ENCODE results near the gene GGACT.

Gene GGACT

DNA sequence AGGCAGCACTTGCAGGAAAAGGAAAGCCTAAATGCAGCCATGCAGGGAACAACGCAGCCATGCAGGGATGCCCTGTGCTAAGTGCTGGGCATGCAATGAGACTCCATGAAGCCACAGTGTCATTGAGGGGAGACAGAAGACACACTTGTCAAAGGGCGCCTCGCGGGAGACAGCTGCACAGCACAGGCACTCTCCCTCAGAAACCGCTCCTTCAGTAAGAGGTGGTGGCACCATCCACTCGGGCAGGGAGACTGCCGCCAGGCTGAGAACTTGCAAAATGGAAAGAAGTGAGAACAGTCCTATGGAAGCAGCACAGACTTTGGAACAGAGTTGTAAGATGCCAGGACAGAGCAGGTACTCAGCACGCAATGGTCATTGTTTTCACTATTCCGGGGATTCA lies 51.1 kb downstream of the GGACT start:
- Histone ChIP-seq H3K27ac (ENCODE audit: low read depth, low read length, severe bottlenecking) (no peak overlapping the region), H3K4me3 (ENCODE audit: extremely low read depth, insufficient read depth, low read length, poor library complexity, severe bottlenecking) (no peak overlapping the region), H3K36me3 (ENCODE audit: control insufficient read depth, insufficient read depth, low read length) (no peaks in the 10 kb centered on the region), H3K4me1 (ENCODE audit: control insufficient read depth, insufficient read depth, low read length, poor library complexity, severe bottlenecking) (peaks cover 9% of the 10 kb centered on the region), H3K9me3 (ENCODE audit: control insufficient read depth, low read length) (peaks cover 3% of the 10 kb centered on the region)
- WGBS, 2 experiments (ENCODE audit: insufficient coverage in 2 of 2) = 92 to 97% methylated on average over 9 of the region's 9 CpGs

DNA sequence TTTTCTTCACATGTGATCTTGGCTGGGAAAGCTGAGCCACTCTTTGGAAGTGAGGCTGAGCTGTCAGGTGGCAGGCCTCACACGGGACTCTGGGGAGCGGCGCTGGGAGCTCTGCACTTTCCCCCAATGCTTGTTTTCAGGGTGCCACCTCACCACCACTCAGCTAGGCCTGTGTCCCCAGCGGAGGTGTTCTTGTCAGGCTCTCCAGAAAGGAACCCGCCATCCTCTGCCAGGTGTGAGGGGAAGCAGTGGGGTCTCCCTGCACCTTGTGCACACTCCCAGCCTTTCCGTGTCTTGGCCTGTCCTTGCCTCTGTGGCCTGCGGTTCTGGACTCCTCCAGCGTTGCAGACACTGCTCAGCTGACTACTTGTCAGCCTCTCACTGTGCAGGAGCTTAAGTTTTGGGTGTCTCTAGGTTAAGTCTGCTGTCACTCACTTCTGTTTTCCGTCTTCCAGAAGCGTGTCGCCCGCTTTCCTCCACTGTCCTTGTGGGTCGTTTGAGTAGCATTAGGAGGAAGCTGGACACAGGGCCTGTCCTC lies 51.9 kb downstream of the GGACT start:
- Histone ChIP-seq H3K27ac (ENCODE audit: low read depth, low read length, severe bottlenecking) (no peak overlapping the region), H3K9me3 (ENCODE audit: control insufficient read depth, low read length) (peaks cover 3% of the 10 kb centered on the region), H3K36me3 (ENCODE audit: control insufficient read depth, insufficient read depth, low read length) (no peaks in the 10 kb centered on the region), H3K4me1 (ENCODE audit: control insufficient read depth, insufficient read depth, low read length, poor library complexity, severe bottlenecking) (peaks cover 9% of the 10 kb centered on the region), H3K4me3 (ENCODE audit: extremely low read depth, insufficient read depth, low read length, poor library complexity, severe bottlenecking) (no peak overlapping the region)
- 90 to 91% methylated on average over 8 to 11 of the region's 13 CpGs for WGBS, 2 experiments (ENCODE audit: insufficient coverage in 2 of 2)

DNA sequence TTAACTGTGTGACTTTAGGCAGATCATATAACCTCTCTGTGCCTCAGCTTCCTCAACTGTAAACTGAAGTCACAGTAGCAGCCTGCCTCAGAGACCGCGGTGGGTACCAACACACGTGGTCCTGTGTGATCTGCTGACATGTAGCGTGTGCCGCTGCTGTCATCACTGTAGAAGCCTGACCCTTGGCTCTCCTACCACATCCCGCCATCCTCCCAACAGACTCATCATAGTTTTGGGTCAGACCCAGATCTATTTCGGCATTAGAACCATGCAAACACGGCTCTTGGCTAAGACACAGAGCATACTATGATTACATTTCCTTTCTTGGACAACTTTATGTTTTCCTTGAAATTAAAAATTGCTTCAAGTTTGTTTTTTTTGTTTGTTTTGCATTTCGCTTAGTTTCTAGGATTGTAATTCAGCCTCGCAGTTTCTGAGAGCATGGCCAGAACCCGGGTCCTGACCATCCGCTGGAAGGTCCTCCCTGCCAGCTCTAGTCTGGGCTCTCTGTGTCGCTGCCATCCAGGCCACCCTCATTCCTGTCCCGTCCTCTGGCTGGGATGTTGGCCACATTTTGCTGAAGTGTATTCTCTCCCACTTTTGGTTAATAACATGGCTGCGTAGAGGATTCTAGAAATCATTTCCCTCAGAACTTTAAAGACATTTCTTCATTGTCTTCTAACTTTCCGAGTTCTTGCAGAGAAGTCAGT lies 53.0 kb downstream of the GGACT start:
- Histone ChIP-seq H3K9me3 (ENCODE audit: control insufficient read depth, low read length) (peaks cover 3% of the 10 kb centered on the region), H3K27ac (ENCODE audit: low read depth, low read length, severe bottlenecking) (no peak overlapping the region), H3K36me3 (ENCODE audit: control insufficient read depth, insufficient read depth, low read length) (no peaks in the 10 kb centered on the region), H3K4me1 (ENCODE audit: control insufficient read depth, insufficient read depth, low read length, poor library complexity, severe bottlenecking) (peaks cover 4% of the 10 kb centered on the region), H3K4me3 (ENCODE audit: extremely low read depth, insufficient read depth, low read length, poor library complexity, severe bottlenecking) (no peak overlapping the region)
- 95 to 96% methylated on average over 13 to 14 of the region's 16 CpGs for WGBS, 2 experiments (ENCODE audit: insufficient coverage in 2 of 2)

- Histone ChIP-seq H3K4me3 (ENCODE audit: extremely low read depth, insufficient read depth, low read length, poor library complexity, severe bottlenecking) (no peak overlapping the region), H3K27ac (ENCODE audit: low read depth, low read length, severe bottlenecking) (no peak overlapping the region), H3K9me3 (ENCODE audit: control insufficient read depth, low read length) (peaks cover 3% of the 10 kb centered on the region), H3K36me3 (ENCODE audit: control insufficient read depth, insufficient read depth, low read length) (peaks cover 1% of the 10 kb centered on the region), H3K4me1 (ENCODE audit: control insufficient read depth, insufficient read depth, low read length, poor library complexity, severe bottlenecking) (peaks cover 2% of the 10 kb centered on the region)
- 92 to 96% methylated on average over 5 to 6 of the region's 6 CpGs for WGBS, 2 experiments (ENCODE audit: insufficient coverage in 2 of 2)
Observed at GRCh38 chr13:100534911-100535310, 53.7 kb downstream of the GGACT start.

DNA sequence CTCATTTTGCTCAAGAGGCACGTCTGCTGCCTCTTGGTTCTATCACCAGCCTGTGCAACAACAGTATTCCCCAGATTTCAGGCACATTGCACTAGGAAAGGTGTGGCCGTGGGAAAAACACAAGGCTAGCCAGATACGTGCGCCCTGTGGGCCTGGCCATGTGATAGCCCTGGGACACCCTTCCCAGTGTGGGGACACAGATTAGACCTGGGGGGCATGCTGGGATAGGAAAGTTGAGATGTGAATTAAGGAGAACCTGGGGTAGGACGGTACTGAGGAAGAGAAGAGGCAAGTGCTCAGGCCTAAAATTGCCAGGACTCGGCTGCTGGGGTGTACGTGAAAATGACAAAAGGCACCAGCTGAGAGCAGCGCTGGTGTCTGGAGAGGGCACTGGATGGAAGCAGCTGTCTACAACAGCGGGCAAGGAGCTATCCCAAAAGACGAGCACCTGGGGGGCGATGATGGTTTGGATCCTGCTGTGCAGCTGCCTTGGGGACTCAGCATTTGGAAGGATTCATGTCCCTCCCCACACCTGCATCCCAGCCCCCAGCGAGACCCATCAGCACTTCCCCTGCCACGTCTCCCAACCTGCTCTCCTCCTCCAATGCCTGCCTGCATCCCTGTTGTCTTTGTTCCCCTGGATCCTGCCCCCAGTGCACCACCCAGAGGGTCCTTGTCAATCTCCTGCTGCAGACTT lies 54.3 kb downstream of the GGACT start:
- H3K36me3 ChIP-seq (ENCODE audit: control insufficient read depth, insufficient read depth, low read length) = peaks cover 6% of the 10 kb centered on the region
- H3K27ac ChIP-seq (ENCODE audit: low read depth, low read length, severe bottlenecking) = no peak overlapping the region
- peaks cover 5% of the 10 kb centered on the region for H3K4me1 ChIP-seq (ENCODE audit: control insufficient read depth, insufficient read depth, low read length, poor library complexity, severe bottlenecking)
- peaks cover 3% of the 10 kb centered on the region for H3K9me3 ChIP-seq (ENCODE audit: control insufficient read depth, low read length)
- WGBS, 2 experiments (ENCODE audit: insufficient coverage in 2 of 2) = 91 to 95% methylated on average over 12 to 13 of the region's 13 CpGs
- no peak overlapping the region for H3K4me3 ChIP-seq (ENCODE audit: extremely low read depth, insufficient read depth, low read length, poor library complexity, severe bottlenecking)

GRCh38 chr13:100533588-100534041 lies 55.0 kb downstream of the GGACT start:
- Histone ChIP-seq H3K9me3 (ENCODE audit: control insufficient read depth, low read length) (peaks cover 3% of the 10 kb centered on the region), H3K4me1 (ENCODE audit: control insufficient read depth, insufficient read depth, low read length, poor library complexity, severe bottlenecking) (peaks cover 5% of the 10 kb centered on the region), H3K36me3 (ENCODE audit: control insufficient read depth, insufficient read depth, low read length) (peaks cover 11% of the 10 kb centered on the region), H3K27ac (ENCODE audit: low read depth, low read length, severe bottlenecking) (no peak overlapping the region), H3K4me3 (ENCODE audit: extremely low read depth, insufficient read depth, low read length, poor library complexity, severe bottlenecking) (no peak overlapping the region)
- WGBS, 2 experiments (ENCODE audit: insufficient coverage in 2 of 2) = 95 to 97% methylated on average over 17 to 18 of the region's 19 CpGs

- Histone ChIP-seq H3K9me3 (ENCODE audit: control insufficient read depth, low read length) (no peaks in the 10 kb centered on the region), H3K36me3 (ENCODE audit: control insufficient read depth, insufficient read depth, low read length) (peaks cover 16% of the 10 kb centered on the region), H3K4me3 (ENCODE audit: extremely low read depth, insufficient read depth, low read length, poor library complexity, severe bottlenecking) (no peak overlapping the region), H3K4me1 (ENCODE audit: control insufficient read depth, insufficient read depth, low read length, poor library complexity, severe bottlenecking) (peaks cover 5% of the 10 kb centered on the region), H3K27ac (ENCODE audit: low read depth, low read length, severe bottlenecking) (no peak overlapping the region)
- WGBS, 2 experiments (ENCODE audit: insufficient coverage in 2 of 2) = 96 to 98% methylated on average over 8 to 13 of the region's 14 CpGs
Observed at GRCh38 chr13:100532836-100533435, 55.7 kb downstream of the GGACT start.

DNA sequence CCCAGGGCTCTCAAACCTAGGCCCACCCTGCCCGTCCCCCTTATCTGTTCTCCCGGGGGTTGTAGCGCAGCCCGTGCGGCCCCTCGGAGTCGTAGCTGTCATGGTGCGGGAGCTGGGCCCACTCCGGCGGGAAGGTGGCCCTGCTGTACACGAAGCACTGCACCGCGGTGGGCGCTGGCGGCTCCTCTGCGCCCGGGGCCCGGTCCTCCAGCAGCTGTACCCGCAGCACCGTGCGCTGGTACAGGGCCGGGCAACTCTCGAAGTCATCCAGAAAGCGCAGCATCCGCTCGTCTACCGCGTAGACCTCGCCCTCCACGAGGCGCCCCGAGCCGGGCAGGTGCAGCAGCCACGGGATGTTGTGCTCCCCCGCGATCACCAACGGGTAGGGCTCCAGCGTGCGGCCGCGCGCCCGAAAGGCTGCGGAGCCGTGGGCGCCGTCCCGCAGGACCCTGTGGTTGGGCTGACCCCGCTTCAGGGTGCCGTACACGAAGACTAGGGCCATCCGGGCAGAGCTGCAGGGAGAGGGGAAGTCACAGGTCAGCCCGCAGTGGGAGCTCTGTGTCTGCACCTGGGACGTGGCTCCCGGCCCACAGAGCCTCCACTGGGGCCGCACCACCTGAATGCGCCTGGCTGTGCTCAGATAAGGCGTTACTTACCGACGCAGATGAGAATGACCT lies 56.4 kb downstream of the GGACT start:
- no peaks in the 10 kb centered on the region for H3K9me3 ChIP-seq (ENCODE audit: control insufficient read depth, low read length)
- no peak overlapping the region for H3K4me3 ChIP-seq (ENCODE audit: extremely low read depth, insufficient read depth, low read length, poor library complexity, severe bottlenecking)
- 95 to 96% methylated on average over 55 to 60 of the region's 60 CpGs for WGBS, 2 experiments (ENCODE audit: insufficient coverage in 2 of 2)
- H3K4me1 ChIP-seq (ENCODE audit: control insufficient read depth, insufficient read depth, low read length, poor library complexity, severe bottlenecking) = peaks cover 5% of the 10 kb centered on the region
- H3K27ac ChIP-seq (ENCODE audit: low read depth, low read length, severe bottlenecking) = no peak overlapping the region
- peaks cover 16% of the 10 kb centered on the region for H3K36me3 ChIP-seq (ENCODE audit: control insufficient read depth, insufficient read depth, low read length)

- peaks cover 5% of the 10 kb centered on the region for H3K4me1 ChIP-seq (ENCODE audit: control insufficient read depth, insufficient read depth, low read length, poor library complexity, severe bottlenecking)
- no peaks in the 10 kb centered on the region for H3K9me3 ChIP-seq (ENCODE audit: control insufficient read depth, low read length)
- WGBS, 2 experiments (ENCODE audit: insufficient coverage in 2 of 2) = 83 to 89% methylated on average over 8 to 9 of the region's 11 CpGs
- H3K36me3 ChIP-seq (ENCODE audit: control insufficient read depth, insufficient read depth, low read length) = peaks cover 16% of the 10 kb centered on the region
- no peak overlapping the region for H3K4me3 ChIP-seq (ENCODE audit: extremely low read depth, insufficient read depth, low read length, poor library complexity, severe bottlenecking)
- H3K27ac ChIP-seq (ENCODE audit: low read depth, low read length, severe bottlenecking) = no peak overlapping the region
Observed at GRCh38 chr13:100530671-100531213, 57.8 kb downstream of the GGACT start.

DNA sequence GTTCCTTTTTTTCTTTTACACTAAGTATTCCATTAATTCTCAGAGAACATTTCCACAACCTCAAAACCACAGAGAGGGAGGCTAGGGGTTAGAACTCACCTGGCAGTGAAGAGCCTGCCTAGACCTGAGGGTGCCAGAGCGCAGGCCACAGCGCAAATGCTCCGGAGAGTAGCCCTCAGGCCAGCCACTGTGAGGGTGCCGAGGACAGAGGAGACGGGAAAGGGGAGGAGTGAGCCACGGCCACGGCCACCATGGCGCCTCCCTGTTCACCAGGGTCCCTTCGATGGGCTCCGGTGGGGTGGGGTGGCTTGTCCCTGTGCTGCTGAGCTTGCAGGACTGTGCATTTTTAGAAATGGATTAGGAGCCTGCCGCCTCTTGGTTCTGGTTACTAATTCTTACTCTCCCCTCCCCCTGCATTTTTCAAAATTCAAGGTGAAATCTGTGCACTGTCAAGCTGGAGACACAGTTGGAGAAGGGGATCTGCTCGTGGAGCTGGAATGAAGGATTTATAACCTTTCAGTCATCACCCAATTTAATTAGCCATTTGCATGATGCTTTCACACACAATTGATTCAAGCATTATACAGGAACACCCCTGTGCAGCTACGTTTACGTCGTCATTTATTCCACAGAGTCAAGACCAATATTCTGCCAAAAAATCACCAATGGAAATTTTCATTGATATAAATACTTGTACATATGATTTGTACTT lies 58.8 kb downstream of the GGACT start:
- Histone ChIP-seq H3K4me1 (ENCODE audit: control insufficient read depth, insufficient read depth, low read length, poor library complexity, severe bottlenecking) (peaks cover 8% of the 10 kb centered on the region), H3K36me3 (ENCODE audit: control insufficient read depth, insufficient read depth, low read length) (peaks cover 16% of the 10 kb centered on the region), H3K27ac (ENCODE audit: low read depth, low read length, severe bottlenecking) (no peak overlapping the region), H3K4me3 (ENCODE audit: extremely low read depth, insufficient read depth, low read length, poor library complexity, severe bottlenecking) (no peak overlapping the region), H3K9me3 (ENCODE audit: control insufficient read depth, low read length) (no peaks in the 10 kb centered on the region)
- WGBS, 2 experiments (ENCODE audit: insufficient coverage in 2 of 2) = 94 to 96% methylated on average over 7 to 11 of the region's 15 CpGs

Data from mesodermal cell (in vitro differentiated cells).